Ishikawa (cell line): ENCODE results near the gene CLDN1.

Experiments used
- CEBPB ChIP-seq: IDR thresholded peaks from 2 replicates; pipeline ENCODE4 v1.6.1; 2012
- CREB1 ChIP-seq: IDR thresholded peaks from 2 replicates; pipeline ENCODE4 v1.6.1; 2012; ENCODE audit warnings: low read depth
- EGR1 ChIP-seq: IDR thresholded peaks from 2 replicates; pipeline ENCODE4 v1.6.1; 2012
- EP300 ChIP-seq: IDR thresholded peaks from 2 replicates; pipeline ENCODE4 v1.6.1; 2012; ENCODE audit warnings: borderline replicate concordance
- FOXM1 ChIP-seq: IDR thresholded peaks from 2 replicates; pipeline ENCODE4 v1.6.1; 2012; ENCODE audit warnings: low read depth, borderline replicate concordance
- NFIC ChIP-seq: IDR thresholded peaks from 2 replicates; pipeline ENCODE4 v1.6.1; 2012
- RAD21 ChIP-seq: IDR thresholded peaks from 2 replicates; pipeline ENCODE4 v1.6.1; 2012; ENCODE audit warnings: low read depth
- REST ChIP-seq: IDR thresholded peaks from 2 replicates; pipeline ENCODE4 v1.6.1; 2012; ENCODE audit warnings: low read depth, mild to moderate bottlenecking
- TAF1 ChIP-seq: IDR thresholded peaks from 2 replicates; pipeline ENCODE4 v1.6.1; 2012; ENCODE audit warnings: low read depth, mild to moderate bottlenecking
- TCF12 ChIP-seq: IDR thresholded peaks from 2 replicates; pipeline ENCODE4 v1.6.1; 2012; ENCODE audit warnings: low read depth
- TEAD4 ChIP-seq: IDR thresholded peaks from 2 replicates; pipeline ENCODE4 v1.6.1; 2012
- YY1 ChIP-seq: IDR thresholded peaks from 2 replicates; pipeline ENCODE4 v1.6.1; 2012; ENCODE audit warnings: low read depth
- ZBTB7A ChIP-seq: IDR thresholded peaks from 2 replicates; pipeline ENCODE4 v1.6.1; 2012; ENCODE audit warnings: low read depth
- TF ChIP-seq, protein P1 (sequence below): IDR thresholded peaks from 2 replicates; pipeline ENCODE4 v1.6.1; 2012
- TF ChIP-seq, protein P2 (sequence below): IDR thresholded peaks from 2 replicates; pipeline ENCODE4 v1.6.1; 2012

Gene CLDN1

GRCh38 chr3:190336516-190337189 lies 14.4 kb upstream of the CLDN1 start:
- no peak for TF ChIP-seq REST
- no peak for TF ChIP-seq CEBPB

- TF ChIP-seq CEBPB (no peak), YY1 (no peak), TAF1 (no peak), NFIC (no peak), ZBTB7A (no peak), EP300 (no peak), FOXM1 (no peak), REST (no peak), EGR1 (no peak), CREB1 (no peak), TEAD4 (no peak), TCF12 (no peak), RAD21 (no peak)
- TF ChIP-seq, protein P1, sequence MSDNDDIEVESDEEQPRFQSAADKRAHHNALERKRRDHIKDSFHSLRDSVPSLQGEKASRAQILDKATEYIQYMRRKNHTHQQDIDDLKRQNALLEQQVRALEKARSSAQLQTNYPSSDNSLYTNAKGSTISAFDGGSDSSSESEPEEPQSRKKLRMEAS = no peak
- TF ChIP-seq, protein P2, sequence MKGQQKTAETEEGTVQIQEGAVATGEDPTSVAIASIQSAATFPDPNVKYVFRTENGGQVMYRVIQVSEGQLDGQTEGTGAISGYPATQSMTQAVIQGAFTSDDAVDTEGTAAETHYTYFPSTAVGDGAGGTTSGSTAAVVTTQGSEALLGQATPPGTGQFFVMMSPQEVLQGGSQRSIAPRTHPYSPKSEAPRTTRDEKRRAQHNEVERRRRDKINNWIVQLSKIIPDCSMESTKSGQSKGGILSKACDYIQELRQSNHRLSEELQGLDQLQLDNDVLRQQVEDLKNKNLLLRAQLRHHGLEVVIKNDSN = no peak
These were observed 11.7 kb upstream of the CLDN1 start for GRCh38 chr3:190333961-190334360.

- TF ChIP-seq FOXM1 (no peak), TCF12 (no peak), CREB1 (no peak), REST (no peak), ZBTB7A (no peak), NFIC (no peak), EP300 (no peak), EGR1 (no peak), RAD21 (no peak), TEAD4 (no peak), CEBPB (no peak), TAF1 (no peak), YY1 (no peak)
- TF ChIP-seq, protein P2 = no peak
- TF ChIP-seq, protein P1 = no peak
These were observed 8.9 kb upstream of the CLDN1 start for GRCh38 chr3:190330936-190331734.

DNA sequence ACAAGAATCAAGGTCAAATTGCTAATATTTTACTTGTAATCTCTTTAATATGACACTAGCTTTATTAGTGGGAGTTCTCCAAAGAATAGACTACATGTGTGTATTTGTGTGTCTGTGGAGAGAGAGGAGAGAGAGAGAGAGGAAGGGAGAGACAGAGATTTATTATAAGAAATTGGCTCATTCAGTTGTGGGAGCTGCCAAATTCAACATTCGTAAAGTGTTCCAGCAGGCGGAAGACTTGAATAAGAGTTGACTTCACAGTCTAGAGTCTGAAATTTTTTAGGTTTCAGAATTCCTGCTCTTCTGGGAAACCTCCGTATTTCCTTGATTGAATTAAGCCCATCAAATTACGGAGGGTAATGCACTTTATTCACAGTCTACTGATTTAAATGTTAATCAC lies 4.7 kb upstream of the CLDN1 start:
- TF ChIP-seq, protein P1 = no peak
- TF ChIP-seq CREB1 (no peak), RAD21 (no peak), NFIC (no peak), TCF12 (no peak), ZBTB7A (no peak), EGR1 (no peak), TAF1 (no peak), FOXM1 (no peak), CEBPB (no peak), YY1 (no peak), EP300 (no peak), REST (no peak), TEAD4 (no peak)
- TF ChIP-seq, protein P2 = no peak
